ENCODE measurements around the gene HOOK2.
"Not testable (repeated sequence)": the region's sequence is repeated elsewhere in the genome, so short reads cannot be mapped to it uniquely, and the experiment has no call there.

Gene HOOK2

GRCh38 chr19:12720296-12720695, 55.1 kb downstream of the HOOK2 start:
- DNase-seq: no peak

- DNase-seq: no peak
These were observed 59.4 kb downstream of the HOOK2 start for GRCh38 chr19:12715929-12716328.

GRCh38 chr19:12715102-12715501, 60.2 kb downstream of the HOOK2 start:
- no peak for DNase-seq

- DNase-seq: not testable (repeated sequence)
These were observed 62.0 kb downstream of the HOOK2 start for GRCh38 chr19:12713304-12713703.
